ENCODE results near the gene SRP54.
A peak's percentile ranks its signal among the peaks of the same experiment; 100 is the strongest.

SRP54 gene

GRCh38 chr14:34966413-34966812 is 16.4 kb upstream of the SRP54 start:
- Mint-ChIP-seq H3K4me3 (no peak overlapping the region), H3K4me1 (ENCODE audit: low read depth) (no peaks in the 10 kb centered on the region), H3K36me3 (ENCODE audit: low read depth) (peaks cover 17% of the 10 kb centered on the region), H3K27me3 (no peaks in the 10 kb centered on the region), H3K9me3 (no peaks in the 10 kb centered on the region), H3K27ac (no peak overlapping the region)
- intact Hi-C loops (cut with micrococcal nuclease): no loop called here

- H3K27me3 Mint-ChIP-seq: no peaks in the 10 kb centered on the region
- H3K9me3 Mint-ChIP-seq: no peaks in the 10 kb centered on the region
- no peak overlapping the region for H3K4me3 Mint-ChIP-seq
- peaks cover 24% of the 10 kb centered on the region for H3K36me3 Mint-ChIP-seq (ENCODE audit: low read depth)
- intact Hi-C loops (cut with micrococcal nuclease): no loop called here
- no peak overlapping the region for H3K27ac Mint-ChIP-seq
- H3K4me1 Mint-ChIP-seq (ENCODE audit: low read depth): no peaks in the 10 kb centered on the region
Measured at GRCh38 chr14:34970665-34971064, 12.1 kb upstream of the SRP54 start.

- Mint-ChIP-seq H3K27ac (no peak overlapping the region), H3K4me1 (ENCODE audit: low read depth) (no peaks in the 10 kb centered on the region), H3K9me3 (no peaks in the 10 kb centered on the region), H3K27me3 (no peaks in the 10 kb centered on the region), H3K36me3 (ENCODE audit: low read depth) (peaks cover 24% of the 10 kb centered on the region), H3K4me3 (no peak overlapping the region)
- intact Hi-C loops (cut with micrococcal nuclease): no loop called here
Measured at GRCh38 chr14:34971381-34971780, 11.4 kb upstream of the SRP54 start.

DNA sequence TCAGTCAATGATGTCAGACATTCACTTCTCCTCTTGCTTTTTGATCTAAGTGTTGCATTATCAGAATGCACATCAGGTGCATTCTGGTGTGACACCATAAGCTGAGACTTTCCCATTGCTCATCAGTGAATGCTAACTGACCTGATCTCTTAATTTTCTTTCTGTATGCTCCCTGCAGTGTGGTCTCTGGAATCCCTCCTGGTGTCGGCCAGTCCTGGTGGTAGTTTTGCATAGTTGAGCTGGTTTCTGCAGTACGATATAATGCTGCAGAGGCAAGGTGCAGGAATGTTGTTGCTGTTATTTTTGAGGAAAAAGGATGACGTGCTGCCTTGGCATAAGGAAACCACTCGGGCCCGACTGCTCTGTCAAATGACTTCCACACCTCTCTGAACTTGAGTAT is 11.0 kb upstream of the SRP54 start:
- H3K27ac Mint-ChIP-seq: no peak overlapping the region

DNA sequence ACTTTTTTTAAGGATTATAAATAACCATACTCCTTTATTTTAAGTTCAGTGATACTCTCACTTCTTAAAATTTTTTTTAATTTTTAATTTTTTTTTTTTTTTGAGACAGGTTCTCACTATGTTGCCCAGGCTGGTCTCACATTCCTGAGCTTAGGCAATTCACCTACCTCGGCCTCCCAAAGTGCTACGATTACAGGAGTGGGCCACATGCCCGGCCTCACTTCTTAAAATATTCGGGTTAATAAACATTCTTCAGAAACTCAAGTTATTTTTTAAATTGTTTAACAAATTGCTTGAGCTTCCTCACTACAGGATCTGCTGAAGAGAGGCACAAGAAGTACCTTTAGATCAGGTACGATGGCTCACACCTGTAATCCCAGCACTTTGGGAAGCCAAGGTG is 4.3 kb upstream of the SRP54 start:
- intact Hi-C loops (cut with micrococcal nuclease): no loop called here
- Mint-ChIP-seq H3K27ac (no peak overlapping the region), H3K4me1 (ENCODE audit: low read depth) (no peaks in the 10 kb centered on the region), H3K4me3 (no peak overlapping the region), H3K36me3 (ENCODE audit: low read depth) (no peaks in the 10 kb centered on the region), H3K27me3 (no peaks in the 10 kb centered on the region), H3K9me3 (no peaks in the 10 kb centered on the region)

More for the DNA sequence above, 11.0 kb upstream of the SRP54 start:
- Mint-ChIP-seq H3K4me3 (no peak overlapping the region), H3K9me3 (no peaks in the 10 kb centered on the region), H3K4me1 (ENCODE audit: low read depth) (no peaks in the 10 kb centered on the region), H3K36me3 (ENCODE audit: low read depth) (peaks cover 21% of the 10 kb centered on the region), H3K27me3 (no peaks in the 10 kb centered on the region)
- intact Hi-C loops (cut with micrococcal nuclease): no loop called here

- Mint-ChIP-seq H3K4me1 (ENCODE audit: low read depth) (no peaks in the 10 kb centered on the region), H3K36me3 (ENCODE audit: low read depth) (peaks cover 14% of the 10 kb centered on the region), H3K9me3 (no peaks in the 10 kb centered on the region), H3K27ac (peak overlapping the region; percentile 51), H3K27me3 (no peaks in the 10 kb centered on the region), H3K4me3 (no peak overlapping the region)
- intact Hi-C loops (cut with micrococcal nuclease): no loop called here
Measured at GRCh38 chr14:34980337-34980900, 2.4 kb upstream of the SRP54 start.

DNA sequence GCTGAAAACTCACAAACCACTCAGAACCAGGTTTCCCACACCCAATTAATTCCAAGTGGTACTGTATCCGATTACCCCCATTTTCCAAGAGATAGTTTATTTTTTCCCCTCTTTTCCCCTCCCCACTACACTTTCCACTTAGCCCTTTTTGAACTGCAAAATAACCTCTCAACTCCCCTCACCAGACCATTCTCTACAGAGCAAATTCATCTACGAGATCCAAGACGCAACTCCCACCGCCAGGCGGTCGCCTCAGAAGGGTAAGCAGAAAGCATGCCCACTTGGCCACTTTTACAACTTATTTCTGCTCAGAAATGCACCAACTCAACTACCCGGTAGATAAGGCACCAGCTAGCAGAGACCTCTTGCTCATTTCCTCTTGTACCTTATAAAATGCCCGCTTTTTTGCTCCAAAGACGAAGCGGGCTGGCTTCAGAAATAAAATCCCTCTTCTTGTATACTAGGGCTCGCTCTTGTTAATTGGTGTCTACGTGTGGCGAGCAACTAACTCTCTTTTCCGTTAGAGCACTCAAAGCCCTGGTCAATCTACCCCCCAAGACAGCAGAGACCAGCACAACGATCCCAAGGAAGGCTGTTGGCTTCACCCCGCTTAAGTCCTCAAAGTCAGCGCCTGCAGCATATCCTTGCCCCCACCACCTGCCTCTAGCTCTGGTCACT is 910 bp upstream of the SRP54 start:
- peaks cover 20% of the 10 kb centered on the region for H3K36me3 Mint-ChIP-seq (ENCODE audit: low read depth)
- no peaks in the 10 kb centered on the region for H3K27me3 Mint-ChIP-seq
- no peaks in the 10 kb centered on the region for H3K9me3 Mint-ChIP-seq
- no peaks in the 10 kb centered on the region for H3K4me1 Mint-ChIP-seq (ENCODE audit: low read depth)
- intact Hi-C loops (cut with micrococcal nuclease): loop anchor here (1.0 to 2.0 kb wide), 3 partner anchors 64 to 141 kb away; partner anchors contain the start of genes FAM177A1 and PRORP
- H3K27ac Mint-ChIP-seq: no peak overlapping the region
- H3K4me3 Mint-ChIP-seq: no peak overlapping the region

GRCh38 chr14:34983148-34983760 is 462 bp downstream of the SRP54 start:
- no peak overlapping the region for H3K4me3 Mint-ChIP-seq
- H3K9me3 Mint-ChIP-seq: no peaks in the 10 kb centered on the region
- H3K36me3 Mint-ChIP-seq (ENCODE audit: low read depth): peaks cover 20% of the 10 kb centered on the region
- H3K4me1 Mint-ChIP-seq (ENCODE audit: low read depth): no peaks in the 10 kb centered on the region
- H3K27me3 Mint-ChIP-seq: no peaks in the 10 kb centered on the region
- intact Hi-C loops (cut with micrococcal nuclease): loop anchor here (2.0 kb wide), 1 partner anchor 140 kb away; the partner anchor contains the start of gene PRORP
- no peak overlapping the region for H3K27ac Mint-ChIP-seq

GRCh38 chr14:34983786-34984185 is 994 bp downstream of the SRP54 start:
- Mint-ChIP-seq H3K4me1 (ENCODE audit: low read depth) (no peaks in the 10 kb centered on the region), H3K9me3 (no peaks in the 10 kb centered on the region), H3K27me3 (no peaks in the 10 kb centered on the region), H3K27ac (no peak overlapping the region), H3K4me3 (no peak overlapping the region), H3K36me3 (ENCODE audit: low read depth) (peaks cover 20% of the 10 kb centered on the region)
- intact Hi-C loops (cut with micrococcal nuclease): loop anchor here (2.0 kb wide), 1 partner anchor 139 kb away; the partner anchor contains the start of gene PRORP

- Mint-ChIP-seq H3K27ac (no peak overlapping the region), H3K4me1 (ENCODE audit: low read depth) (no peaks in the 10 kb centered on the region), H3K27me3 (no peaks in the 10 kb centered on the region), H3K9me3 (no peaks in the 10 kb centered on the region), H3K36me3 (ENCODE audit: low read depth) (peaks cover 20% of the 10 kb centered on the region), H3K4me3 (no peak overlapping the region)
- intact Hi-C loops (cut with micrococcal nuclease): no loop called here
Measured at GRCh38 chr14:34985740-34986139, 2.9 kb downstream of the SRP54 start.

- Mint-ChIP-seq H3K9me3 (no peaks in the 10 kb centered on the region), H3K4me3 (no peak overlapping the region), H3K27me3 (no peaks in the 10 kb centered on the region), H3K36me3 (ENCODE audit: low read depth) (peaks cover 27% of the 10 kb centered on the region), H3K4me1 (ENCODE audit: low read depth) (peaks cover 5% of the 10 kb centered on the region), H3K27ac (no peak overlapping the region)
- intact Hi-C loops (cut with micrococcal nuclease): no loop called here
Measured at GRCh38 chr14:34987180-34987579, 4.4 kb downstream of the SRP54 start.

DNA sequence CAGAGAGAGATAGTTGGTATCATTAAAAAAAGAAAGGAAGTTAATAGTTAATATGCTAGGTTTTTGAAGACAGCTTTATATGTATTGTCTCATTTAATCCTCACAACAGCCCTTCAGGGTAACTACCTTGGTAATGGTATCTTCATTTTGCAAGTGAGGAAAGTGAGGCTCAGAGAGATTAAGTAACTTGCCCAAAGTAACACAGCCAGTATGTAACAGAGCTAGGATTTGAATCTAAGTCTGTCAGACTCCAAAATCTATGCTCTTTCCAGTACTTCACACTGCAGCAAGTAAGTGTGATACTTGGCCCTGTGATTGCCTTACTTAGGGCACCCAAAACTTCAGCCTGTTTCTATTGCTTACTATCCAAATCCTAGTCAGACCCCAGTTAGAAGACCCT is 7.0 kb downstream of the SRP54 start:
- Mint-ChIP-seq H3K4me3 (no peak overlapping the region), H3K4me1 (ENCODE audit: low read depth) (peaks cover 11% of the 10 kb centered on the region), H3K27ac (no peak overlapping the region), H3K27me3 (no peaks in the 10 kb centered on the region), H3K36me3 (ENCODE audit: low read depth) (peaks cover 20% of the 10 kb centered on the region), H3K9me3 (no peaks in the 10 kb centered on the region)
- intact Hi-C loops (cut with micrococcal nuclease): no loop called here

DNA sequence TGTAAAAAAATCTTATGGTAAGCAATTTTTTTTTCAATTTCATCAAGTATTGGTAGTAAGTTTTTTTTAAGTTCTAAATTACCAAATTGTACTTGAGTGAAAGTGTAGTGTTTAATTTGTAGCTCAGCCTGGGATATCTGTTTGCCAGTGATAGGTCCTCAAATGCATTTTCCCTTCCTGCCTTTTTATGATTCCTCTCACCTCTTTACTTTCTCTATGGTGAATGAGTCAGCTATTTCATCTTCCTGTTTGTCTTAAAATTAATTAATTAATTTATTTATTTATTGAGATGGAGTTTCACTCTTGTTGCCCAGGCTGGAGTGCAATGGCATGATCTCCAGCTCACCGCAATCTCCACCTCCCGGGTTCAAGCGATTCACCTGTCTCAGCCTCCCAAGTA is 10.6 kb downstream of the SRP54 start:
- Mint-ChIP-seq H3K4me3 (no peak overlapping the region), H3K27ac (no peak overlapping the region), H3K4me1 (ENCODE audit: low read depth) (peaks cover 17% of the 10 kb centered on the region), H3K27me3 (no peaks in the 10 kb centered on the region), H3K9me3 (no peaks in the 10 kb centered on the region), H3K36me3 (ENCODE audit: low read depth) (peaks cover 17% of the 10 kb centered on the region)
- intact Hi-C loops (cut with micrococcal nuclease): no loop called here

- peak overlapping the region; percentile 0 for H3K27ac Mint-ChIP-seq
- no peaks in the 10 kb centered on the region for H3K9me3 Mint-ChIP-seq
- H3K4me3 Mint-ChIP-seq: no peak overlapping the region
- peaks cover 17% of the 10 kb centered on the region for H3K4me1 Mint-ChIP-seq (ENCODE audit: low read depth)
- peaks cover 23% of the 10 kb centered on the region for H3K36me3 Mint-ChIP-seq (ENCODE audit: low read depth)
- H3K27me3 Mint-ChIP-seq: no peaks in the 10 kb centered on the region
- intact Hi-C loops (cut with micrococcal nuclease): no loop called here
Measured at GRCh38 chr14:34994668-34995067, 11.9 kb downstream of the SRP54 start.

Data from dendritic cell treated with granulocyte-macrophage colony-stimulating factor and Interleukin-4, amounts not matched to agents 40 ng/mL and 50 ng/mL, for 4 days (primary cell).